Measurements from ENCODE around the gene COL2A1.

The COL2A1 gene

GRCh38 chr12:47988073-47989022 lies 15.9 kb downstream of the COL2A1 start:
- no peak for FAIRE-seq

GRCh38 chr12:47987411-47988072 lies 16.7 kb downstream of the COL2A1 start:
- FAIRE-seq, result no peak

GRCh38 chr12:47986832-47987231 lies 17.4 kb downstream of the COL2A1 start:
- FAIRE-seq, result no peak

DNA sequence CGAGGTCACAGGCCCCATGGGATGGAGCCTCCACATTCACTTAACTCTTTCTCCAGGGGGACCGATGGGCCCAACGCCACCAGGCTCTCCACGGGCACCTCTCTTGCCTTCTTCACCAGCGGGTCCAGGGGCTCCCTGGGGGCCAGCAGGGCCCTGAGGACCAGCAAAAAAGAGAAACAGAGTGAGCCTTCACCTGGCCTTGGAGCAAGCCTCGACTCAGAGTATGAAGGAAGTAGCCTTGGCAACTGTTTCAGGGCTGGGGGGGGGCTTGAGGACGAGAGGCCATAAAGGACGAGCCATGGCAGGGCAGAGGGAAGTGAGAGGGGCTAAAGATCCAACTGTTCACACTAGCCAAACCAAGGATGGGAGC lies 18.0 kb downstream of the COL2A1 start:
- no peak for FAIRE-seq

DNA sequence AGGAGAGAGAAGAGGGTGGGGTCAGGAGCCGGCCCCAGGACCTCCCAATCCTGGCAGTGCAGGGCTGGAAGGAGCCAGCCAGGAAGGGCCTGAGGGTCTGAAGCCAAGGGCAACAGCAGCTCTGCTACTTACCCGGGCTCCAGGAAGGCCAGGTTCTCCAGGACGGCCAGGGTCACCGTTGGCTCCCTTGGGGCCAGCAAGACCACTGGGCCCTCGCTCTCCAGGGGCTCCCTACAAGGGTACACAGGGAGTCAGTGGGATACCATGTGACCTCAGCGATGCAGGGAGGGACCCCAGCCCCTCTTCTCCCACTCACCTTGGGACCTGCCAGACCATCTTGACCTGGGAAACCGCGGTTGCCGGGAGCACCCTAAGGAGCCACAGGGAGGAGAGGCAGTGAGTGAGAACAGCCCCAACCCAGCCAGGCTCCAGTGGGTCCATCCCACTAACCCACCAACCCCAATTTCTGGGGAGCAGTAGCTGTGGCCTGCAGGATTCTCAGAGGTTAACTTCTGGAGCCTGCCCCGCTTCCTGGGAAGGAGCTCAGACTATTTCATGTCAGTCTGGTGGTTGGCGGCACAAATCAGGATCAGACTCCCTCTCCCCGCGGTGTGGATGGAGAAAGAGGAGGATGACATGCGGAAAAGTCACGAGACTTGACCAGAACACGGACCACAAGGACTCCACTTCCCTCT lies 18.5 kb downstream of the COL2A1 start:
- FAIRE-seq, result no peak

DNA sequence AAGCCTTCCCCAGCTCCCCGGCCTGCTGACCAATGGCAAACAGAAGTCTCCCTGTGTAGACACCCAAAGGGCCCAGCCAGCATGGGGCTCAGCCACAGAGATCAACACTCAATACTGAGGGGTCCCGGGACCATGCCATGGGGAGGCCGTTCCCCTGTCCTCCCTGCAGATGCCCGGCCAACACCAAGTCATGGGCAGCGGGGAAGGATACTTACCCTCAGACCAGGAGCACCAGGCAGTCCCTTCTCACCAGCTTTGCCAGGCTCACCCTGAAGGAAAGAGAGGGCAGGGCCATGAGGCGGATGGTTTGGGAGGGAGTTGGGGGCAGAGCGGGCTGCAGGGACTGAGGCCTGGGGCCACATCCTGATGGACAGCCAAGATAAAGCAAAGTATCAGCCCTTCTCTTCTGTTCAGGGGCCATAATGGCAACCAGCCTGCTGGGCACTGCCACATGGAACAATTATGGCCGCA lies 19.9 kb downstream of the COL2A1 start:
- no peak for FAIRE-seq

DNA sequence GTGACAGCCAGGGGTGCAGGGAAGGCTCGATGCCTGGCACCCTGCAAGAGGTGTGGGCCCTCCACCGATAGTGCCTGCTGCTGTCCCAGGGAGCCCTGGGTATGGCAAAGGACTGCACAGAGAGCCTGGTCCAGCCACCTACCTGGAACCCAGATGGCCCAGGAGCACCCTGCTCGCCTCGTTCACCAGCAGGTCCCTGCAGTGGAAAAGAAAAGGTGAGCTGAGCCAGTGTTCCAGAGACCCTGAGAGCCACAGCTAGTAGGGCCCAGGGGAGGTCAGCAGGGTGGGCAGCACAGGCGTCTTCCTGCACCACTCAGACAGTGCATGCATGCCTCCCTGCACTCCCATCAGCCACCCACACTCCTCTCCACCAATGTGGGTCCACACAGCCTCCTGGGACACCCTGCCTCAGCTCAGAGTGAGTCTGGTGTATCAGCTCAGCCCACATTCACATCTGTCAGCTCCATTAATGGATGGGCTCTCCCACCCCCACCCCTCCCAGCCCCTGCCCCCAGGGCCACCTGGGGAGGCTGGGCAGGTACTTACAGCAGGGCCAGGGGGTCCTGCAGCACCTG lies 20.6 kb downstream of the COL2A1 start:
- FAIRE-seq, result no peak

DNA sequence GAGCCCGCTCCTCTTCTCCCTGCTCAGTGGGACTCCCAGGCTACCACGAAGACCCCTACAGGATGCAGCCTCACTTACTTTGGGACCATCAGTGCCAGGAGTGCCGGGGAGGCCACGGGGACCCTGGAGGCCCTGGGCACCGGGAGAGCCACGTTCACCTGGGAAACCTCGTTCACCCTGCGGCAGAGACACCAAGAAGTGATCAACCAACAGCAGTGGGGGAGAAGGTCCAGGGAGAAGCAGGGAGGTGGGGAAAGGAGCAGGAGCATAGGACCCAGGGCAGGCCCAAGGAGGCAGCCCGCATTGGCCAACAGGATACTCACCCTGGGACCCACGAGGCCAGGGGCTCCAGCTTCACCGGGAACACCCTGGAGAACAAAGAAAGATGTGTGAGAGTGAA lies 21.5 kb downstream of the COL2A1 start:
- no peak for FAIRE-seq

- no peak for FAIRE-seq
Observed at GRCh38 chr12:47982311-47982710, 22.0 kb downstream of the COL2A1 start.

- FAIRE-seq, result no peak
Observed at GRCh38 chr12:47981496-47982260, 22.6 kb downstream of the COL2A1 start.

GRCh38 chr12:47980779-47981495 lies 23.3 kb downstream of the COL2A1 start:
- no peak for FAIRE-seq

- FAIRE-seq, result no peak
Observed at GRCh38 chr12:47980197-47980596, 24.1 kb downstream of the COL2A1 start.

DNA sequence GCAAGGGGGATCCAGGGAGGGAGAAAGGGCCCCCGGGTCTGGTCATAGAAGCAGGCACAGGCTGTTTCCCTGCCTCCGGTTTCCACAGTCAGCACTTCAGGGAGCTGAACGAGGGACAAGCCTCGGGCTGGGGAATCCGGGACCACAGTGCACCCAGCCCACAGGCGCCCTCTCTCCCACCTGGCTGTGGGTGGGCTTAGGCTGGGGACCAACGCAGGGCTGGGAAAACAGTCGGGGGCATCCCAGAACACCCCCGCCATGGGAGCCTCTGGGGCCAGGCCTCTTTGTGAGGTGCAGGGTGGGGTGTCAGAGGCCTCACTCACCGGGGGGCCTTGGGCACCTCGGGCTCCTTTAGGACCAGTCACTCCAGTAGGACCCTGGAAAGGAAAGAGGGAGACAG lies 24.6 kb downstream of the COL2A1 start:
- FAIRE-seq, result no peak

DNA sequence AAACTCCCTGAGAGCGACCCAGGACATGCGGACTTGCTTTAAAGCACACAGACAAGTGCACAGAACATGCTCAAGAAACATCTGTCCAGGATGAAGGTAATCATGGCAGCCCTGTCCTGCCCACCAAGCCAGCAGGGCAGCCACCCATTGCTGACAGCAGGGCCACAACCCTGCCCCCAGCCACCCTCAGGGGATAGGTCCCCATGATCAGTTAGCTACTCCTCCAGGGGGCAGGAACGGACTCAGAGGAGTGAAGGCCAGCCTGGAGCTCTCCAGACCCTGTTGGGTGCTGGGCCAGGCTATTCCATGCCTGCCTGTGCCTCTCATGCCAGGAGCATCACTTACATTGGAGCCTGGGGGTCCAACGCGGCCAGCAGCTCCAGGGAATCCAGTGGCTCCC lies 25.1 kb downstream of the COL2A1 start:
- FAIRE-seq, result no peak

DNA sequence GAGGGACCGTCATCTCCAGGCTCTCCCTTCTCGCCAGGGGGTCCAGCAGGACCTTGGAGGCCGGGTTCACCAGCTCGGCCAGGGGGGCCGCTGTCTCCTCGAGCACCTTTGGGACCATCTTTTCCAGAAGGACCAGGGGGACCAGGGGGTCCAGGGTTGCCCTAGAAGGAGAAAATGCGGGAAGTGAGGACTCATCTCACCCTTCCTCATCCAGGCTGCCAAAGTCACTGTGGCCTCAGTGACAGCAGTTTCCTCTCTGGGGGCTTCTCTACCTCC lies 25.7 kb downstream of the COL2A1 start:
- no peak for FAIRE-seq

DNA sequence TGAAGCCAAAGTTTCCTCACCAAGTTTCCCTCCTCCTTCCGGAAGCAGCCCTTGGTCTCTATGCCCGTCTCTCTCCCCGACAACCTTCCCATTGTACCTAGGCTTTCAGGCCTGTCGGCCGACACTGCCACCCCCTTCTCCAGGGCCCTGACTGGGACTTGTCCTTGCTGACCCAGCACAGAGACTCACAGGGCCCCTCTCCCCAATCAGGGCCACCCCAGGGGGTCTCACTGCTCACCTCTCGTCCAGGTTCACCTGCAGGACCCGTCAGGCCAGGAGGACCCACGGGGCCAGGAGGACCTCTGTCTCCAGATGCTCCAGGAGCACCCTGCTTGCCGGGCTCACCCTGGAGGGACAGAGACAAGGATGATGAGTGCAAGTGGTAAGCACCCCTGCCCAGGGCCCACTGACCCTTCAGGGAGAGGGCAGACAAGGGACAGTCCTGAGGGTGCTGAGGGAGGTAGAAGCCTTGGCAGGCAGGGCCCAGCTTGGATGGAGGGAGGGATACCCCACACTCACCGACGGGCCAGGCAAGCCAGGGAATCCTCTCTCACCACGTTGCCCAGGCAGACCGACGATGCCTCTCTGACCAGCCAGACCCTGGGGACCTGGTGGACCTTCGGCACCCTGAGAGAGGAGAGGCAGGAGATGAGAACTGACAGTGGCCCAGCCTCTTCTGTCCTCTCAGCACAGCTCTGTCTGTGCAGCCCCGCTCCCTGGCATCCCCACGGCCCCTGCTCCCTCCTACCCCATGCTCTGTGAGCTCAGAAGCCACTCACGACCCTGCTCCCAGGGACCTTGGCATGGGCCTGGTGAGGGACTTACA lies 26.3 kb downstream of the COL2A1 start:
- FAIRE-seq, result no peak

DNA sequence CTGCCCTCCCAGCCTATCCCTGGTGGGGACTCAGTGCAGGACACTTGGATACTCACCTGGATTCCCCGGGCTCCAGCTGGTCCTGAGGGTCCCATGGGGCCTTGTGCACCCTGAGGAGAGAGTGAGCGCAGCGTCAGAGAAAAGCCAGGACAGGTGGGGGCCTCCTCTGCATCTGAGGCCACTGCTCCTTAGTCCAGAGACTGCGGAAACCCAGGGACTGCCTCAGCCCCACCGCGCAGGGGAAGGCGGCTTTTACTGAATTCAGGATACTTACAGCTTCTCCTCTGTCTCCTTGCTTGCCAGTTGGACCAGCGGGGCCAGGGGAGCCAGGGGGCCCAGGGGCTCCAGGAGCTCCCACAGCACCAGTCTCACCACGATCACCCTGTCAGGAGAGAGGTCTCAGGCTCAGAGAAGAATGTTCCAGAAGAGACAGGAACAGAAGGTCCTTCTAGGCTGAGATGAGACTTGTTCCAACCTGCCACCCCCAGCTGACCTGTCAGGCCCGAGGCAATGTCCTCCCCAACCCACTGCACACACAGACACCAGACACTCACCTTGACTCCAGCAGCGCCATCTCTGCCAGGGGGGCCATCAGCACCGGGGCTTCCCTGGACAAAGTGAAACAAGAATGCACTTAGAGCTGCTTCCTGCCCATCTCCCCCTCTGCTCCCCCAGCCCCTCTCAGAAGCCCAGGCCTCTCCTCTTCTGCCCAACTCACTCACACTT lies 27.1 kb downstream of the COL2A1 start:
- no peak for FAIRE-seq

- no peak for FAIRE-seq
Observed at GRCh38 chr12:47975816-47976215, 28.5 kb downstream of the COL2A1 start.

DNA sequence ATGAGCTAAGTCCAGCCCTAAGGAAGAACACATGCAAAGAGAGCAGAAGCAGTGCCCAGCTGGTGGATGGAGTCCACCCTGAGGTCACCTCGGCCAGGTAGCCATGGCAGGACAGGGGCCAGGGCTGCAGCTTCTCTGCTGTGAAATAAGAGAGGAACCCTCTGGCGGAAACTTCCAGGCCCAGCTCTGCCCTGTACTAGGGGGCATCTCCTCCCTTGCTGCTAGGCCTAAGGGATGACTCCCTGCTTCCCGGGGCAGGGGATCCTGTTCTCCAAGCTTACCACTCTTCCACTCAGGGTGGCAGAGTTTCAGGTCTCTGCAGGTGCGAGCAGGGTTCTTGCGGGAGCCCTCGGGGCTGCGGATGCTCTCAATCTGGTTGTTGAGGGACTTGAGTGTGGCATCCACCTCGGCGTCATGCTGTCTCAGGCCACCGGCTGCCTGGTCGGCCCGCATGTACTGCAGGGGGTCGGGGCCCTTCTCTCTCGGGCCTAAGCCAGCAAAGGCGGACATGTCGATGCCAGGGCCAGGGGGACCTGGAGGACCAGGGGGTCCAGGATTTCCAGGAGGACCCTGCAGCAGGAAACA lies 29.1 kb downstream of the COL2A1 start:
- no peak for FAIRE-seq

DNA sequence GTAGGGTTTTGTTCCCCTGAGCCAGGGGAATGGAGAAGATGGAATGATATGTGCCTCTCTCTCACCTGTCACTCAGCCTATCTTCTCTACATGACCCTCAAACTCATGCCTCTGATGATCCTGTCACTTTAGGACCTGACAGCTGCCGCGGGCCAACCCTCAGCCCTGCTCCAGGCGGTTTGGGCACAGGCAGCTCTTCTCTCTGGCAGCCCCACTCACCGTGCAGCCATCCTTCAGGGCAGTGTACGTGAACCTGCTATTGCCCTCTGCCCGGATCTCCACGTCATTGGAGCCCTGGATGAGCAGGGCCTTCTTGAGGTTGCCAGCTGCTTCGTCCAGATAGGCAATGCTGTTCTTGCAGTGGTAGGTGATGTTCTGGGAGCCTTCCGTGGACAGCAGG lies 30.4 kb downstream of the COL2A1 start:
- no peak for FAIRE-seq
